ENCODE data around the gene EBLN1.
"Not testable (repeated sequence)": the region's sequence is repeated elsewhere in the genome, so short reads cannot be mapped to it uniquely, and the experiment has no call there.

Gene EBLN1

DNA sequence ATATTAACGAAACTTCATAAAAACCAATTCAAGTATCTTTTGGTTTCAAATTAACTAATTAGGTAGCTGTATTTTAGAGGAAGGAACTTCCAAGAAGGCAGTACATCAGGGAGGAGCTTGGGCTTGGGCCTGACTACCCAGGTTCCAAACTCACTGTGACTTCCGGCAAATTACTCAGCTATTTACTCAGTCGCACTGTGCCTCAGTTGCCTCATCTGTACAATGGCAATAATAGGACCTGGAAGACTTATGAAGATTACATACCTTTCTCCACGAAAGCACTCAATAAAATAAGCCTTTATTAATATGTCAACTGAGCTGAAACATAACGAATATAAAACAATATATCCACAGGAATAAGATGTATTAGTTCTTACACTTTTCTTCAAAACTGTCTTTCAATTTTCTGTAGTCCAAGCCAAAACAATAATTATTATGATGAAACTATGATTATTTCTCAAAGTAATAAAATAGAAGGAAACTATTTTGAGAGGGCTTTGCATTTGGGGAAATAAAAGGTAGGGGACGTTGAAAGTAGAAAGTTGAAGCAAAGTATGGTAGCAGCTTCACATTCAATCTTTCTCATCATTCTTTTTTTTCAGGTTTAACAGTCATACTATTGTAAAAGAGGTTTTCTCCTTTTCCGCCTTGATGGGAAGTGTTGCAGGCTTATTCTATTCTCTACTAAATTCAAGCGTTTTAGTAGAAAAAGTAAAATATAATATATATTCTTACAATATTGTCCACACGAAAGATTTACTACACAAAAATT, 10.5 kb upstream of the EBLN1 start:
- no peak for DNase-seq

DNA sequence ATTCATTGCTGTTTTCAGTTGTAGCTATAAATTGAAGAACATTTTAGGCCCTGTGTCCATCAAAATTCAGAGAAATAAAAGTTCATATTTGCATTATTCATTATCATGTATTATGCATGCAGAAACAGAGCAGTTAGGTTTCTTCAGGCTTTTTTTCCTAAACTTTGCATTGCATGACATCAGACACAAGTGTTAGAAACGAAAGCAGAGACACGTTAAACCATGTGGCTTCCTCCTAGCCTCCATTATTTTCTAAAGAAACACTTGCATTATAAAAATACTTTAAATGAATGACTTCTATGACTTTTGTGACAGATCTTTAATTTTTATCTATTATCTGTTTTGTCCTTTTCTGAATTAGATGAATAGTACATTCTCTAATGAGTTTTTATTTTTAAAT, 8.8 kb upstream of the EBLN1 start:
- no peak for DNase-seq

- no peak for DNase-seq
Measured at GRCh38 chr10:22222236-22223190, 4.7 kb upstream of the EBLN1 start.

DNA sequence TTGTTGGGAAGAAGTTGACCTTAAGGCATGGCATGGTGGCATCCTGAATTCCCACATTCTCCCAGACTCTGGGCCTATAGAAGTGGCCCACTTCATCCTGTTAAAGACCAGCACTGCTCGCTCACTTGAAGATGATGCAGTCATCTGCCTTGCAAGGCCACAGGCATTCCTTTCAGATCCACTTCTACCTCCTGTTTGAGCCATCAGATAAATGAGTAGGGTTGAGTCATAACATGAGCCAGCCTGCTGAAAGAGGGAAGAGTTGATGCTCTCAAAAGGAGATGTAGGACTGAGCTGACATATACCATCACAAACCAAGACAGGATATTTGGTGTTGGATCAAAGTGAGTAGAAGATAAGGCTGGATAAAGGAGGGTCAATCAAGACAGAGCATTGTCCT, 1.5 kb upstream of the EBLN1 start:
- DNase-seq: no peak

DNA sequence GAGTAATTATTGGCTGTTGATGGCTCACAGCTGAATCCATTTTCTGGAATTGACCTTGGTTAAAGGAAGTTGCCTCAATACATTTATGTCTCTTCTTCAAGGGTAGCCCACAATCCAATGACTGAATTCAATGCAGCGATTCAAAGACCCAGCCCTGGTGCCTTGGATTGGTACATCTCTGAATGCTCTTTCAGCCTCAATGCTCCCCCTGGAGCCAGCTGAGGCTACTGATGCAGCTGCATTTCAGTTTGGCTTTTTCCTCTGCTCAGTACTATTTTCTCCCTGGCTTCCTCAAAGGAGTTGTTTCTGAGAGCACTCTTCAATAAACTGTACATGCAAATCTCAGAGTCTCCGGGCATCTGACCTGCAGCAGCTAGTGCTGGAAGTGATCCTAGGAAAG, 633 bp upstream of the EBLN1 start:
- no peak for DNase-seq

- DNase-seq: not testable (repeated sequence)
Measured at GRCh38 chr10:22217084-22217483, 731 bp downstream of the EBLN1 start.

GRCh38 chr10:22210267-22210666, 7.5 kb downstream of the EBLN1 start:
- no peak for DNase-seq

DNA sequence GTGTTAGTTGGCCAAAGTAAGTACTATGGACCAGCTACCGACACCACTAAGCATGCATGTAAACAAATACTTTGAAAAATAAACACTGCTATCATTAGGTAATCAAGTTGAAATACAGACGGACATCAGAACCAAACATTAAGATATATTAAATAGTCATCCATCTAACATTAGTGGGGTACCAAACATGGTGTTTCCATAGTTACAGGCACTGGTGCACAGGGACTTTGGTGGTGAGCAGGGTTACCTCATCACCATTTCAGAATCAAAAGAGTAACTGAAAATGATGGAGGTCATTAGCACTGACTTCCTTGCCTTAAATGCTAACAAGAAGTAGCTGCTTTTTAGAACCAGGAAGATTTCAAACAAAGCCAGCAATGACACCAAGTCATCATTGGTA, 23.9 kb downstream of the EBLN1 start:
- no peak for DNase-seq

DNA sequence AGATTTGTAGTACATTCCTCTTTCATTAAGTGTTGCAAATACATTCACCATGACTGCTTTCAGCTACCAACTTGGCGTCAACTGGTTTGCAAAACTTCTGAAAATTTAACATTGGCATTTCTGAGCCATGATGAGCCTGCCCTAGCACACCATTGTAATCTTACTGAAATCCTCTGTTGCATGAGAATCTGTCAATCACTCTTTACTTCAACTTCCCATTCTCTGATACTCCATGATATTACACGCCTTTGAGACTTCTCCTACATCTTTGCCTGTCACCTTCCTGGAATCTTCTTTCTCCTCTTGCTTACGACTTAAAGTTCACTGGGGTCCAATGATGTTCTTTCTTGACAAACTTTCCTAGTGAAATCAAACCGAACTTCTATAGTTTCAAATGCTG, 32.2 kb downstream of the EBLN1 start:
- DNase-seq: no peak

DNA sequence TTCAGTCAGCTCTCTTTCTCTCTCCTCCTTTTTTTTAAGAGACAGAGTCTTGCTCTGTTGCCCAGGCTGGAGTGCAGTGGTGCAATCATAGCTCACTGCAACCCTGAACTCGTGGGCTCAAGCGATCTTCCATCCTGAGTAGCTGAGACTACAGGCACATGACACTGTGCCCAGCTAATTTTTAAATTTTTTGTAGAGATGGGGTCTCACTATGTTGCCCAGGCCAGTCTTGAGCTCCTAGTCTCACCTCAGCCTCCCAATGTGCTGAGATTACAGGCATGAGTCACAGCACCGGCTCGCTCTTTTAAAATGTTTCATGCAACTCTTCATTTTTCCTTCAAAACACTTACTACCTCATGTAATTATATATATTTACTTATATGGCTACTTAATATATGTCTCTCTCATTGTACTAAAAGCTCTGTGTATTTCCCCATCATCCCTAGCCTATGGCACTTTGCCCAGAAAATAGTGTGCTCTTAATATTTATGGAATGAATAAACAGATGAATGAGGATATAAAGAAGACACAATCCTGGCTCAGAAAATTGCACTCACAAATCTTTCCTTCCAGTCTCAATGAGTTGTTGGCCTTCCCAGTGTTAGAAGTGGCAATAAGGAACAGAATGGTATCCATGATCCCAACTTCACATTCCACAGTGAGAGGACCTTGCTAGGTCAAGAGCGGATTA, 33.9 kb downstream of the EBLN1 start:
- no peak for DNase-seq

GRCh38 chr10:22180724-22181123, 37.1 kb downstream of the EBLN1 start:
- no peak for DNase-seq

- no peak for DNase-seq
Measured at GRCh38 chr10:22174442-22174841, 43.4 kb downstream of the EBLN1 start.

DNA sequence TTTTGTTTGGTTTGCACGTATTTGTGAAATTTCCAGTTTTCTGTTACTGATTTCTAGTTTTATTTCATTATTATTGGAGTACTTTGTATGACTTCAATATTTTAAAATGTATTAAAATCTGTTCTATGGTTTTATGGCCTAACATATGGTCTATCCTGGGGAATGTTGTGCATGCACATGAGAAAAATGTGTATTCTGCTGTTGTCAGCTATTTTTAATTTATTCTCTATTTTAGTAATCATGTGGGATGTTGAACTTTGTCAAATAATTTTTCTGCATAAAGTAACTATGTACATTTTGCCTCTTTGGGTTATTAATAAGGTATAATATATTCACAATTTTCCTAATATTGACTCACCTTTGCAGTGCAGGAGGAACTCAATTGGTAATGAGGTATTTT, 46.7 kb downstream of the EBLN1 start:
- DNase-seq: no peak

DNA sequence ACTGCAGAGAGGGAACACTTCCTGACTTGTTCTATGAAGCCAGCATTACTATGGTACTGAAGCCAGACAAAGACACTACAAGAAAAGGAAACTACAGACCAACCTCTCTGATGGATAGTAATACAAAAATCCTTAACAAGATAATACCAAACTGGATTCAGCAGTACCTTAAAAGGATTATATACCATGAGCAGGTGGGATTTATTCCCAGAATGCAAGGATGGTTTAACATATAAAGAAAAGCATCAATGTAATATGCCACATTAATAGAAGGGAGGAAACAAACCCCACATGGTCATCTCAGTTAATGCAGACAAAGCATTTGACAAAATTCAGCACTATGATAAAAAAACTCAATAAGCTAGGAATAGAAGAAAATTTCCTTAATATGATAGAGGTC, 47.2 kb downstream of the EBLN1 start:
- no peak for DNase-seq

GRCh38 chr10:22159979-22160378, 57.8 kb downstream of the EBLN1 start:
- DNase-seq: no peak

DNA sequence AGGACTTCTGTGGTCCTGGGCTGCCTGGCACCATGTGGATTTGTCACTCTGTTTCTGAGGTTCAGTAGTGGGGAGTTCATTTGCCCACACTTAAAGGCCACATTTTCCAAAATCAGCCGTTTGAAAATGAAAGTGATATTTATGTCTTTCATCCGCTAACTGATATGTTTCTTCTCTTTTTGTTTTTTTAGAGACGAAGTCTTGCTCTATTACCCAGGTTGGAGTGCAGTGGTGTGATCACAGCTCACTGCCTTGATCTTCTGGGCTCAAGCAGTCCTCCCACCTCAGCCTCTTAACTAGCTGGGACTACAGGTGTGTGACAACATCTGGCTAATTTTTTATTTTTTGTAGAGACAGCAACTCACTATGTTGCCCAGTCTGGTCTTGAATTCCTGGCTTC, 58.6 kb downstream of the EBLN1 start:
- no peak for DNase-seq
